GM12892 (cell line): Measurements from ENCODE around the gene TEAD1.

Experiments used
- POLR2A ChIP-seq: IDR thresholded peaks from 2 replicates; pipeline ENCODE4 v1.6.1; 2011; ENCODE audit warnings: low read depth, low read length, control low read depth
- POLR2AphosphoS5 ChIP-seq: IDR thresholded peaks from 2 replicates; pipeline ENCODE4 v1.6.1; 2011; ENCODE audit warnings: low read depth, low read length, control low read depth
- TAF1 ChIP-seq: IDR thresholded peaks from 2 replicates; pipeline ENCODE4 v1.6.1; 2011; ENCODE audit warnings: low read depth, mild to moderate bottlenecking, control low read depth, low read length, borderline replicate concordance

DNA sequence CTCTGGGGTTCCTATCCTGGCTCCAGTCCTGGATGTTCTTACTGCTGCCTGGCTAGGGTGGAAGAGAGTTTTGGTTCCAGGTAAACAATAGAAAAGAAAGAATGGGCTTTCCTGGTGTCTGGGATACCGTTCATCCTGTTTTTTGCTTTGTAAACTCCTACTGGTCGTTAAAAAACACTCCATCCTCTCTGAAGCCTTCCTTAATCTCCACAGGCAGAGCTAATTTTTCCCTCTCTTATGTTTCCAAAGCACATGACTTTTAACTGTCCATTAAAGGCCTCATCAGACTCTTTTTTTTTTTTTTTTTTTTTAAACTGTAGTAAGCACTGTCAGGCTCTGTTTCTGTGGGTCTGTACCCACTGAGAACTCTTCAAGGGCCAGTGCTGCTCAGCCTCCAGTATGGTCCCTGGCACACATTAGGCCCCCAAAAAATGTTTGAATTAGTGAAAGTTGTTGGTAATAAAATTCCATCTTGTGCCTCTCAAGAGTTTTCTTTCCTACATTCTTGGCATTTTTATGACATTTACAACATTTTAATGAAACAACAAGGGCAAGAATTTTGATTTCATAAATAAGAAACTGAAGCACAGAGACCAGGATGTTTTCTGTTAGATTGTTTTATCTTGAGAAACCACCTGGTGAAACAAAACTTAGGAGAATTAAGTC lies 104.2 kb downstream of the TEAD1 start:
- TF ChIP-seq POLR2A, result no peak
- TF ChIP-seq POLR2AphosphoS5, result no peak
- no peak for TF ChIP-seq TAF1
